ENCODE data around the gene OCEL1.
A peak's percentile ranks its signal among the peaks of the same experiment; 100 is the strongest.

Gene OCEL1

GRCh38 chr19:17210296-17210695 is 15.7 kb upstream of the OCEL1 start:
- DNase-seq (ENCODE audit: low read depth in 2 of 2): no peak

- DNase-seq (ENCODE audit: low read depth in 2 of 2): no peak
These were observed 14.2 kb upstream of the OCEL1 start for GRCh38 chr19:17211547-17212446.

GRCh38 chr19:17213334-17213733 is 12.7 kb upstream of the OCEL1 start:
- DNase-seq (ENCODE audit: low read depth in 2 of 2): no peak

- DNase-seq (ENCODE audit: low read depth in 2 of 2): no peak
These were observed 11.4 kb upstream of the OCEL1 start for GRCh38 chr19:17214508-17215126.

GRCh38 chr19:17215127-17215971 is 10.7 kb upstream of the OCEL1 start, which contains the start of gene USE1:
TSS of gene USE1 (plus strand) at chr19:17215357. CDS start at chr19:17215406, 49 bp downstream.
- DNase-seq (ENCODE audit: low read depth in 2 of 2): peak; percentile 72 to 79

GRCh38 chr19:17216058-17216670 is 9.9 kb upstream of the OCEL1 start:
- no peak for DNase-seq (ENCODE audit: low read depth in 2 of 2)

GRCh38 chr19:17219286-17219685 is 6.7 kb upstream of the OCEL1 start:
- no peak for DNase-seq (ENCODE audit: low read depth in 2 of 2)

- DNase-seq (ENCODE audit: low read depth in 2 of 2): peak; percentile 25 to 29
These were observed 5.7 kb upstream of the OCEL1 start for GRCh38 chr19:17220207-17220758.

- DNase-seq (ENCODE audit: low read depth in 2 of 2): no peak
These were observed 973 bp upstream of the OCEL1 start for GRCh38 chr19:17225053-17225452.

GRCh38 chr19:17227798-17228367 is 1.9 kb downstream of the OCEL1 start:
- no peak for DNase-seq (ENCODE audit: low read depth in 2 of 2)

GRCh38 chr19:17229890-17230289 is 3.9 kb downstream of the OCEL1 start:
- DNase-seq (ENCODE audit: low read depth in 2 of 2): no peak

GRCh38 chr19:17232258-17232657 is 6.2 kb downstream of the OCEL1 start:
- no peak for DNase-seq (ENCODE audit: low read depth in 2 of 2)

GRCh38 chr19:17234911-17235299 is 8.9 kb downstream of the OCEL1 start:
- DNase-seq (ENCODE audit: low read depth in 2 of 2): no peak

GRCh38 chr19:17235300-17235970 is 9.4 kb downstream of the OCEL1 start:
- DNase-seq (ENCODE audit: low read depth in 2 of 2): no peak

- DNase-seq (ENCODE audit: low read depth in 2 of 2): no peak
These were observed 10.1 kb downstream of the OCEL1 start for GRCh38 chr19:17235971-17236777.

- DNase-seq (ENCODE audit: low read depth in 2 of 2): no peak
These were observed 11.0 kb downstream of the OCEL1 start for GRCh38 chr19:17236811-17237543.

- DNase-seq (ENCODE audit: low read depth in 2 of 2): no peak
These were observed 12.0 kb downstream of the OCEL1 start for GRCh38 chr19:17237747-17238706.
